Heart right ventricle (tissue), 16 donors: ENCODE measurements around the gene ETNK2. TPM values are rescaled to one million over a fixed set of nuclear protein-coding genes. Genes with fewer than 3 reads are reported as not detected.

Experiments
- ATAC-seq, 8 donors: fragments of 200-7000 bp; cut with Tn5 transposase; one replicate each; pipeline ENCODE4 v1.9.1; 2020; ENCODE audit warnings: mild to moderate bottlenecking in 8 of 8, moderate library complexity in 8 of 8, moderate number of reproducible peaks in 1 of 8
- DNase-seq, 2 donors: peaks; one replicate each; pipeline ENCODE4 v3.0.0-alpha.2; 2020
- H3K27ac ChIP-seq, 10 donors: fragments of 200-600 bp; sonication (generic) in 2 of 10; one replicate each; pipeline versions ENCODE4 v1.5.0 to v1.8.0; 2020 to 2022; ENCODE audit warnings: mild to moderate bottlenecking in 3 of 10
- H3K27me3 ChIP-seq, 7 donors: fragments of 200-600 bp; one replicate each; pipeline ENCODE4 v1.8.0; 2021 to 2022; ENCODE audit warnings: mild to moderate bottlenecking in 2 of 7
- H3K36me3 ChIP-seq, 9 donors: fragments of 200-600 bp; sonication (generic) in 1 of 9; one replicate each; pipeline versions ENCODE4 v1.5.0 to v1.8.0; 2020 to 2022; ENCODE audit warnings: mild to moderate bottlenecking in 2 of 9
- H3K4me1 ChIP-seq, 9 donors: fragments of 200-600 bp; sonication (generic) in 1 of 9; one replicate each; pipeline versions ENCODE4 v1.5.0 to v1.8.0; 2020 to 2022; ENCODE audit warnings: mild to moderate bottlenecking in 4 of 9
- H3K4me3 ChIP-seq, 10 donors: fragments of 200-600 bp; sonication (generic) in 2 of 10; one replicate each; pipeline versions ENCODE4 v1.5.0 to v1.8.0; 2020 to 2022; ENCODE audit warnings: mild to moderate bottlenecking in 7 of 10, moderate library complexity in 2 of 10
- H3K9me3 ChIP-seq, 11 donors: fragments of 200-600 bp in 10 of 11; sonication (generic) in 2 of 11; one replicate each; pipeline versions ENCODE4 v1.5.0 to v1.8.0; 2013 to 2022; ENCODE audit warnings: mild to moderate bottlenecking in 2 of 11, control low read depth in 1 of 11, moderate library complexity in 1 of 11
- CTCF ChIP-seq, 9 donors: fragments of 200-600 bp; sonication (generic) in 2 of 9; IDR thresholded peaks; one replicate each; pipeline versions ENCODE4 v1.5.0 to v1.8.0; 2021 to 2022; ENCODE audit warnings: antibody characterized with exemption in 9 of 9, mild to moderate bottlenecking in 5 of 9, moderate library complexity in 1 of 9
- WGBS, 2 donors: extraction: QIAGEN DNeasy Blood & Tissue Kit; methylation state at CpG; one replicate each; pipeline ENCODE4 v1.1.7; 2013; ENCODE audit warnings: inconsistent platforms in 1 of 2; 5-methylcytosine and 5-hydroxymethylcytosine counted together
- intact Hi-C, 10 donors: fragments of 100-400 bp; cut with DNase I; formaldehyde crosslinking; loops; one replicate each; pipeline versions ENCODE4 v1.11.1 to v1.14.2; 2022
- long read RNA-seq, 3 donors: library from polyadenylated mRNA; unstranded; transcript quantifications; one replicate each; pipeline ENCODE4 v2.0.0, GENCODE V29; 2020 to 2021
- polyA plus RNA-seq, 2 donors: library from polyadenylated mRNA; stranded (reverse); fragments of 200-250 nt; gene quantifications; one replicate each; pipeline ENCODE4 v1.2.3, GENCODE V29; 2013
- total RNA-seq, 10 donors: library from RNA; stranded (reverse); fragmentation: NEBNext Ultra II Directional in 3 of 10; extraction: Animal tissue kit (Norgen Biotek cat#: 25700) in 3 of 10; gene quantifications; one replicate each; pipeline versions ENCODE4 v1.2.1 to v1.2.4, GENCODE V29; 2021 to 2023
- donor health status: Arrhythmogenic right ventricular cardiomyopathy.
- donor health status: ischemic (EF 13 %, LVEDD 7.1; RV severe dilation, severe dysfunction).
- donor health status: healthy with polysubstance abuse.
- donor health status: DM: no; HTN: yes; CAD: no.
- donor health status: DM: no; HTN: no; CAD: no.
- donor health status: ischemic (EF 25% LVEDD 6.9; RV normal size, moderate dysfunction).
- donor health status: ischemic (EF 25% LVEDD 5.7; RV mildly dilated, moderate dysfunction).
- donor health status: healthy.
- donor health status: DM: yes; HTN: yes; CAD: no.
- donor health status: Ischemic cardiomyopathy.
- donor health status: ischemic (EF 35%, LVEDD 5.7; RV mildly dilated, moderate dysfunction).
- donor health status: nonischemic (EF 11% LVEDD 7.7; RV severe dilation, severe dysfunction).
- donor health status: DM: yes; HTN: yes; CAD: no.
- donor health status: PGD.
- donor health status: ischemic (EF 29% LVEDD 5.4; RV normal size, mild dysfunction).
- donor health status: nonischemic (EF 23%, LVEDD 6.1; RV moderate dilation, normal function).

ETNK2 gene
- total RNA-seq (1 to 10 TPM in 8 of 10 donors, under 1 TPM in 2; 0.47 to 5.2 (median 2.3) TPM), polyA plus RNA-seq (1 to 10 TPM; 1.1 to 4.2 TPM)
- long read RNA-seq, donor 1, partial matches to known transcripts: 0 of 4 reads
- long read RNA-seq, donor 1, other reads (novel, unspliced or antisense): 1 of 4 reads
- long read RNA-seq, donor 2, transcript ETNK2-203 (8 exons, 2,434 nt): major isoform, 5 of 5 reads
- long read RNA-seq, donor 2, partial matches to known transcripts: 0 of 5 reads
- long read RNA-seq, donor 2, other reads (novel, unspliced or antisense): 0 of 5 reads
- long read RNA-seq, donor 3, partial matches to known transcripts: 0 of 5 reads
- long read RNA-seq, donor 3, other reads (novel, unspliced or antisense): 1 of 5 reads

DNA sequence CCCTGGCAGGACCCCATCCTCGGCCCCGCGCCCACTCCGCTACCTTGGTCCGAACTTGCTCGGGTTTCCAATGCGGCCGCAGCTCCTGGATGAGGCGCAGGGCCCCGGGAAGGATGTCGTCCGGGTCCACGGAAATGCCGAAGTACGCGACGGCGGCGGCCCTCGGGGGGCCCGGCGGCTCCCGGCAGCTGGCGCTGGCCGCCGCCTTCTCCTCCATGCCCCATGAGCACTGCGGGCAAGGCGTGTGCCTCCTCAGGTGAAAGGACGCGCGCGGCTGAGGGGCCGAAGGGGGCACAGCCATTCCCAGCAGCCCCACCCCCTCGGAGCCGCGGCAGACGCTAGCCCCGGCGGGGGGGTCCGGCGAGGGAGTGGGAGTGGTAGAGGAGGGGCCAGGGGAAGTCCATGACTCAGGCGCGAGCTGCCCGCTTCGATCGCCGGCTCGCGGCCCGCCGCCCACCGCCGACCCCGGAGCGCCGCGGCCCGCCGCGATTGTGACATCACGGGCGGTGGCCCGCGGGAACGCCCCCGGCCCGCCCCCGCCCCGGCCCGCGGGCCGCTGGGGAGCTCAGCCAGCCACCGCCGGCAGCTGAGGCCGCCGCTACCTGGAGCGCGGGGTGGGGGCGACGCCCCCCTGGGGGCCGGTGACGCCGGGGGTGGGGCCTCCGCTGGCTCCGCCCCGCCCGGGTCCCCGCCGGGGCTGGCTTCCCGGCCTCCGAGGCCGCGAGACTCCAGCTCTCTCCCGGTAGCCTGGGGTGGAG lies at the start of gene ETNK2:
TSS of gene ETNK2 (minus strand) at position 493 of the 758 bp plus-strand sequence. CDS start at position 301, 192 bp downstream.
- ATAC-seq: peak; percentile 35 to 77 (median 53)
- 0 to 1% methylated on average over 43 to 87 of the region's 94 CpGs for WGBS, 2 donors
- peak; percentile 56 to 67 for DNase-seq
- intact Hi-C loops: no loop called here
- no peak for TF ChIP-seq CTCF (IDR thresholded peaks at IDR 0.05)
- peaks cover 0 to 27% (median 0%) of the 10 kb centered on the region in 7 donors for H3K27me3 ChIP-seq
- peak within 1 kb of the TSS; percentile 16 to 74 (median 53) for H3K27ac ChIP-seq
- H3K9me3 ChIP-seq: no peaks in the 10 kb centered on the region
- peak within 1 kb of the TSS; percentile 38 to 86 (median 70) for H3K4me3 ChIP-seq
- H3K36me3 ChIP-seq: no peaks in the 10 kb centered on the region
- H3K4me1 ChIP-seq: peaks cover 0 to 24% (median 10%) of the 10 kb centered on the region in 9 donors

GRCh38 chr1:204201348-204202040 lies 49.6 kb upstream of the ETNK2 start:
- Histone ChIP-seq H3K4me3 (no peak overlapping the region), H3K27ac (no peak overlapping the region), H3K36me3 (no peaks in the 10 kb centered on the region), H3K9me3 (no peaks in the 10 kb centered on the region), H3K27me3 (peaks cover 0 to 26% (median 19%) of the 10 kb centered on the region in 7 donors), H3K4me1 (peaks cover 0 to 19% (median 8%) of the 10 kb centered on the region in 9 donors)
- DNase-seq (no peak), ATAC-seq (no peak)
- intact Hi-C loops: loop anchor here in 1 of 10 donors (10.0 kb wide), 1 partner anchor 337 kb away; the partner anchor contains the start of gene SNRPE
- WGBS, 2 donors: 77 to 79% methylated on average over 12 of the region's 12 CpGs
- TF ChIP-seq CTCF (IDR thresholded peaks at IDR 0.05): no peak

DNA sequence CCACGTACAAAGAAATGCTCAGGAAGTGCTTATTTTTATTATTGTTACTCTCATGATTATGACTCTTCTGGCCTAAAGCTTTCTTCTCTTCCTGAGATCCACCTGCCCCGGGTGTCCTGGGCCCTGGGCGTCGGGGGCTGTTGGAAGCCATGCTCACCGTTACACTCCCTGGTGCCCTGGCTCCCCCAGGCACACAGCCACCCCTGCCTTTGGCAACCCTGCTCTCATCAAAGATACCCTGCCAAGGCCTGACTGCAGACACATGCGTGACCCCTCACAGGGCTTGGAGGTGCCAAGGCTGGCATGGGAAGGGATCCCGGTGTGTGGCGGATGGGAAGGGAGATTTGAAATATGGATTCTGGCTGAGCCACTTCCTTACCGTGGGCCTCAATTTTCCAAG lies 47.7 kb upstream of the ETNK2 start:
- Histone ChIP-seq H3K9me3 (no peaks in the 10 kb centered on the region), H3K36me3 (no peaks in the 10 kb centered on the region), H3K27ac (peak overlapping the region in 2 of 10 donors; percentile 20 to 33), H3K4me3 (no peak overlapping the region), H3K27me3 (peaks cover 0 to 19% (median 11%) of the 10 kb centered on the region in 7 donors), H3K4me1 (peaks cover 0 to 19% (median 8%) of the 10 kb centered on the region in 9 donors)
- DNase-seq (peak in 1 of 2 donors; percentile 27), ATAC-seq (peak in 7 of 8 donors; percentile 48 to 68 (median 57))
- 62 to 69% methylated on average over 9 of the region's 9 CpGs for WGBS, 2 donors
- intact Hi-C loops: loop anchor here in 1 of 10 donors (5.0 kb wide), 1 partner anchor 37 kb away; no protein-coding TSS in a partner anchor
- TF ChIP-seq CTCF (IDR thresholded peaks at IDR 0.05): no peak
